GM12878 (cell line): Measurements from ENCODE around the gene OSER1. TPM values are rescaled to one million over a fixed set of nuclear protein-coding genes. Genes with fewer than 3 reads are reported as not detected.

Source experiments
- ATAC-seq: fragments of 200-7000 bp; cut with Tn5 transposase; 3 replicates; pipeline ENCODE4 v1.9.1; 2020; ENCODE audit warnings: mild to moderate bottlenecking, moderate library complexity
- BruUV-seq: library from RNA; stranded (reverse); fragments of 400-500 nt; replicated peaks from 2 replicates; lab custom pipeline; 2021; lab: Mats Ljungman, UMichigan
- CTCF ChIA-PET: fragments of 300-600 bp; sonication (Branson Sonifier 250); formaldehyde crosslinking; extraction: SDS; loops from one replicate; lab custom pipeline; 2021; ENCODE audit warnings: inconsistent platforms; lab: Yijun Ruan, JAX
- POLR2A ChIA-PET: fragments of 350-600 bp; formaldehyde crosslinking; extraction: SDS; loops from one replicate; lab custom pipeline; 2021; ENCODE audit warnings: inconsistent platforms; lab: Charles Lee
- RAD21 ChIA-PET: fragments of 300-600 bp; sonication (Branson Sonifier 250); formaldehyde crosslinking; loops from one replicate; lab custom pipeline; 2023; ENCODE audit warnings: antibody characterized with exemption; ENCODE audit not compliant: unreplicated experiment; lab: Charles Lee
- SMC1A ChIA-PET: fragments of 300-600 bp; sonication (Branson Sonifier 250); formaldehyde crosslinking; loops from one replicate; lab custom pipeline; 2023; ENCODE audit not compliant: unreplicated experiment, uncharacterized antibody; lab: Charles Lee
- DNase-seq: peaks from one replicate; pipeline ENCODE4 v3.0.0-alpha.2; 2011; ENCODE audit warnings: low read depth, low spot score
- FAIRE-seq: peaks from 3 replicates; lab custom pipeline; 2011; peaks lifted over from hg19 to GRCh38; lab: Jason Lieb, UNC
- H2AFZ ChIP-seq: 2 replicates; pipeline ENCODE4 v1.6.0; 2011; ENCODE audit warnings: low read depth, low read length, control low read depth; ENCODE audit not compliant: control insufficient read depth
- H3K27ac ChIP-seq: 2 replicates; pipeline ENCODE4 v1.5.1; 2011; ENCODE audit warnings: control low read depth; ENCODE audit not compliant: control insufficient read depth, insufficient read depth
- H3K27me3 ChIP-seq, 2 experiments: replicated peaks in 1 of 2; 2 replicates each; pipeline versions ENCODE4 v1.6.0 to v1.6.1; 2011; ENCODE audit warnings: low read length in 1 of 2; ENCODE audit not compliant: control insufficient read depth in 2 of 2, insufficient read depth in 2 of 2
- H3K36me3 ChIP-seq, 2 experiments: 2 replicates each; pipeline ENCODE4 v1.5.1; 2011; ENCODE audit warnings: low read length in 1 of 2; ENCODE audit not compliant: control insufficient read depth in 2 of 2, insufficient read depth in 2 of 2
- H3K4me1 ChIP-seq: 2 replicates; pipeline ENCODE4 v1.6.1; 2011; ENCODE audit warnings: mild to moderate bottlenecking, low read length, moderate library complexity, mixed read lengths; ENCODE audit not compliant: control insufficient read depth, insufficient read depth
- H3K4me2 ChIP-seq: 2 replicates; pipeline ENCODE4 v1.6.0; 2011; ENCODE audit warnings: control low read depth; ENCODE audit not compliant: control insufficient read depth, insufficient read depth
- H3K4me3 ChIP-seq: fragments of 200-600 bp; sonication (generic); 2 replicates; pipeline ENCODE4 v1.5.1; 2016
- H3K79me2 ChIP-seq: 2 replicates; pipeline ENCODE4 v1.6.0; 2011; ENCODE audit warnings: low read length; ENCODE audit not compliant: control insufficient read depth, insufficient read depth
- H3K9ac ChIP-seq: 2 replicates; pipeline ENCODE4 v1.8.0; 2011; ENCODE audit warnings: low read length, control low read depth, mixed read lengths; ENCODE audit not compliant: control insufficient read depth, insufficient read depth
- H3K9me3 ChIP-seq: replicated peaks from 3 replicates; pipeline ENCODE4 v1.5.1; 2011; ENCODE audit warnings: mild to moderate bottlenecking, low read length; ENCODE audit not compliant: control insufficient read depth, insufficient read depth
- H4K20me1 ChIP-seq: 2 replicates; pipeline ENCODE4 v1.6.0; 2011; ENCODE audit not compliant: control insufficient read depth, insufficient read depth
- ATF7 ChIP-seq: fragments of 450-650 bp; IDR thresholded peaks from 2 replicates; pipeline ENCODE4 v1.6.1; 2016; ENCODE audit warnings: low read depth, mild to moderate bottlenecking
- IRF3 ChIP-seq: fragments of 450-650 bp; IDR thresholded peaks from 2 replicates; pipeline ENCODE4 v1.6.1; 2014; ENCODE audit warnings: mild to moderate bottlenecking
- USF2 ChIP-seq: IDR thresholded peaks from 2 replicates; pipeline ENCODE4 v1.6.1; 2011; ENCODE audit warnings: low read depth, low read length, improper control_type of control experiment, borderline replicate concordance
- WGBS: methylation state at CpG from one replicate; pipeline ENCODE4 v1.1.6; 2016; ENCODE audit warnings: low lambda C conversion rate; ENCODE audit not compliant: insufficient replicate concordance, insufficient coverage; ENCODE audit errors: missing lambda C conversion rate; 5-methylcytosine and 5-hydroxymethylcytosine counted together
- in situ Hi-C: fragments of 300-500 bp; cut with MboI; formaldehyde crosslinking; loops from 9 replicates; pipeline ENCODE4 v1.14.3; 2018; ENCODE audit warnings: mixed read lengths
- intact Hi-C: fragments of 100-400 bp; cut with micrococcal nuclease; formaldehyde crosslinking; loops from one replicate; pipeline ENCODE4 v1.14.2; 2022; ENCODE audit not compliant: unreplicated experiment
- polyA plus RNA-seq, 11 experiments: library from polyadenylated mRNA; depleted of rRNA in 4 of 11; unstranded in 6 of 11; stranded (reverse) in 5 of 11; fragments of >200 nt; fragmentation: Nextera tagmentation in 4 of 11; fragmentation: Illumina TruSeq in 1 of 11; extraction: Ambion mirVana in 4 of 11; extraction: Trizol in 1 of 11; gene quantifications; 1 replicate in 1 of 11; 2 replicates in 10 of 11; pipeline versions ENCODE4 v1.2.1 to v1.2.3, GENCODE V29; 2011 to 2016; ENCODE audit warnings: inconsistent platforms in 2 of 11, missing spikeins in 2 of 11, low read depth in 1 of 11
- total RNA-seq, 4 experiments: library from RNA; depleted of rRNA in 3 of 4; stranded (reverse); fragments of >200 nt in 3 of 4; fragmentation: Illumina TruSeq in 1 of 4; extraction: Trizol in 1 of 4; gene quantifications; 2 replicates each; pipeline versions ENCODE4 v1.2.1 to v1.2.3, GENCODE V29; 2013 to 2021
- TF ChIP-seq, protein P1 (sequence below): fragments of 450-650 bp; IDR thresholded peaks from 2 replicates; pipeline ENCODE4 v1.6.1; 2016; ENCODE audit warnings: mild to moderate bottlenecking

Gene OSER1
- total and polyA plus RNA-seq, 10 of the 15 experiments (the other 5 are each of a cell fraction or from before 2014, with no cell fraction given), result 19.3 to 63.8 (median 28.4) TPM

- DNase-seq (no peak), FAIRE-seq (no peak), ATAC-seq (no peak)
- WGBS, result 43% methylated on average over 5 of the region's 5 CpGs
- Histone ChIP-seq H3K9ac (no peak overlapping the region), H3K4me1 (peaks cover 8% of the 10 kb centered on the region), H3K4me2 (no peak overlapping the region), H3K27me3 (no peaks in the 10 kb centered on the region), H3K79me2 (no peaks in the 10 kb centered on the region), H3K9me3 (no peaks in the 10 kb centered on the region), H2AFZ (no peak overlapping the region), H4K20me1 (no peaks in the 10 kb centered on the region), H3K27ac (no peak overlapping the region), H3K36me3 (no peaks in the 10 kb centered on the region), H3K4me3 (no peak overlapping the region)
- ChIA-PET SMC1A (interaction anchor here (1.7 kb wide), 1 partner anchor 34 kb away, joined by 7 read pairs; no protein-coding TSS in a partner anchor), RAD21 (no interaction called here), POLR2A (no interaction called here), CTCF (interaction anchor here (0.7 to 2.1 kb wide), 3 partner anchors 8 to 160 kb away, joined by 3 to 9 read pairs (median 8); partner anchors contain the start of gene FITM2)
- TF ChIP-seq IRF3 (no peak), ATF7 (no peak), USF2 (no peak)
- TF ChIP-seq, protein P1, sequence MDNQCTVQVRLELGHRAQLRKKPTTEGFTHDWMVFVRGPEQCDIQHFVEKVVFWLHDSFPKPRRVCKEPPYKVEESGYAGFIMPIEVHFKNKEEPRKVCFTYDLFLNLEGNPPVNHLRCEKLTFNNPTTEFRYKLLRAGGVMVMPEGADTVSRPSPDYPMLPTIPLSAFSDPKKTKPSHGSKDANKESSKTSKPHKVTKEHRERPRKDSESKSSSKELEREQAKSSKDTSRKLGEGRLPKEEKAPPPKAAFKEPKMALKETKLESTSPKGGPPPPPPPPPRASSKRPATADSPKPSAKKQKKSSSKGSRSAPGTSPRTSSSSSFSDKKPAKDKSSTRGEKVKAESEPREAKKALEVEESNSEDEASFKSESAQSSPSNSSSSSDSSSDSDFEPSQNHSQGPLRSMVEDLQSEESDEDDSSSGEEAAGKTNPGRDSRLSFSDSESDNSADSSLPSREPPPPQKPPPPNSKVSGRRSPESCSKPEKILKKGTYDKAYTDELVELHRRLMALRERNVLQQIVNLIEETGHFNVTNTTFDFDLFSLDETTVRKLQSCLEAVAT, result no peak
- intact Hi-C loops, result no loop called here
- BruUV-seq, result no TSS peak
- in situ Hi-C loops, result no loop called here
Observed at GRCh38 chr20:44223721-44224120, 13.2 kb upstream of the OSER1 start.
